GM18511 (cell line): ENCODE measurements around the gene RO60.

Experiments
- ATAC-seq: cut with Tn5 transposase; IDR thresholded peaks from one replicate; pipeline ENCODE4 v1.9.1; 2021; ENCODE audit warnings: mild to moderate bottlenecking, moderate library complexity; ENCODE audit not compliant: unreplicated experiment

Gene RO60

GRCh38 chr1:193060406-193060805, 994 bp downstream of the RO60 start:
- ATAC-seq, result no peak

DNA sequence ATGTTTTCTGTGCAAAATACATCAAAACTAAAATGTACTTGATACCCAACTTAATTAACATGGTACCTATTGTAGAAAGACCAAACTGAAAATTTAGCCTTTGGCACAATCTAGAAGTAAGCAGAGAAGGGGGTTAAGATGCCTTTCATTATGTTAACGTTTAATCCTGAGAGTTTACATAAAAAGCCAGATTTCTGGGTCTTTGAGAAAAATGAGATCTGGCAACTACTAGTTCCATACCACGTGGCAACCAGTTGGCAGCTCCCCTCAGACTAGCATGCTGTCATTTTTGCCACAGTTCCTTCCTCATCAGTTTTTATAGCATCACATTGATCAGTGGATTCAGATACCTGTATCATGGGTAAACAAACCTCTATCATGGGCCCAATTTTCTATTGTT, 1.5 kb downstream of the RO60 start:
- ATAC-seq, result no peak

- no peak for ATAC-seq
Measured at GRCh38 chr1:193062698-193063463, 3.5 kb downstream of the RO60 start.

DNA sequence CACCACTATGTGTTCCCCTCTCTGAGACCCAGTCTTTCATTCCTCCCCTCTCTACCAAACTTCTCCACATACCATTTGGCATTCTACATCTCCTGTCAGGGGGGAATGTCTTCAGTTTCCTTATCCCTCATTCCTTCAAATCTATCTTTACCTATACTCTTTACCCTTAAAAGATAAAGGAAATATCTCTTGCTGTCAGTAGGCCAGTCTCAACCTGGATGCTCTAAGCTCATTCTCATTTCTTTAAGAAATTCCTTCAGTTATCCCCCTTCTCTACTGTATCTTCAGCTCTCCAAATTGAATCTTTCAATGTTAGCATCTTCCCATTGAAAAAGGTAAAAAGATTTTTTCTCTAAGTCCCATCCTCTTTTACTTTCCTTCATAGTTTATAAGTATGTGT, 6.5 kb downstream of the RO60 start:
- no peak for ATAC-seq

GRCh38 chr1:193066606-193067005, 7.2 kb downstream of the RO60 start:
- ATAC-seq, result no peak

DNA sequence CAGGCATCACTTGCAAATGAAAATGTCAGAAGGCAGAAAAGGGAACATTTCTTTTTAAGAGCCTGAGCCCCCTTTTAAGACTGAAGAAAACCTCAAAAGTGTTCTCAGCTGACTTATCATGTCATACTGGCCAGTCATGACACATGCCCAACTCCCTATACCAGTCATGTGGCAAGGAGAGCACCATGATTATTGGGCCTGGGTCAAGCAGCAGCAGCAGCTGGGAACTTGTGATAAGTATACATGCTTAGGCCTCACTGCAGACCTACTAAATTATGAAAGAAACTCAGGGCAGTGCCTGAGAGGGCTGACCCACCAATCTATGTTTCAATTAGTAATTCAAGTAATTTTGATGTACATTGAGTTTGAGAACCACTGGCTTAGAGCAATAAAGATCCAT, 8.6 kb downstream of the RO60 start:
- ATAC-seq, result no peak

DNA sequence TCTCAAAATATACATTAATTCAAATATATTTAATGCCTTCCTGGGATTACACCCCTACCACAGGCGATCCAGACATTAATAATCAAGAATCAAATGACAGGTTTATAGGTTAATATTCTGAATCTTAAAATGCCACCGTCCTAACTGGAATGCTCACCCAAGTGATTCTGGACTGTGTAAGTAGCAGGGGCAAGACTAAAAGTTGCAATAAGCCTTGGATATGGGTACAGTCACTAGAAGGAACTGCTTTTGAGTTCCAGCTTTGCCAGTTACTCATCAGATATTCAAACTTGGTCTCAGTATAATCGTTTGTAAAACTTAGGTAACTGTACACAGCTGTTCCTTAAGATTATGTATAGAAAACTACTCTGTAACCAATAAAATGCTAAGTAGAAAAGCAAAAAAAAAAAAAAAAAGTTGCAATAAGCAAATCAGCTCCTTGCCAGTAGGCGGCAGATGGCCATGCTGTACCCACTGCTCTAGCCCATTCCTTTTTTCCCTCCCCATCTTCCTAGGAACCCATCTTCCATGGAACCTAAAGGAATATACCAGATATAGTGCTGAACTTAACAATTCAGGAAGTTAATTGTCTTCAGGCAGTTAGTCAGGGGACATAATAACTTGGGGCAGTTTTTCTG, 10.5 kb downstream of the RO60 start:
- peak; percentile 38 for ATAC-seq

GRCh38 chr1:193070386-193070753, 11.0 kb downstream of the RO60 start:
- ATAC-seq, result peak; percentile 68

DNA sequence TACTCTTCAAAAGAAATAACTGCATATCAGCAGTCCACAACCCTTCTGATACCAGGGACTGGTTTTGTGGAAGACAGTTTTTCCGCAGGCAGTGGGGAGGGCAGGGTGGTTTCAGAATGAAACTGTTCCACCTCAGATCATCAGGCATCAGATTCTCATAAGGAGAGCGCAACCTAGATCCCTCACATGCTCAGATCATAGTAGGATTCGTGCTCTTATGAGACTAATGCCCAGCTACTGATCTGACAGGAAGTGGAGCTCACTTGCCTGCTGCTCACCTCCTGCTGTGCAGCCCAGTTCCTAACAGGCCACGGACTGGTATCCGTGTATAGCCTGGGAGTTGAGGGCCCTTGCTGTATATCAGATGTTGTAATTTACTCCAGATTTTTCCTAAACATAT, 11.5 kb downstream of the RO60 start:
- ATAC-seq, result peak; percentile 70

DNA sequence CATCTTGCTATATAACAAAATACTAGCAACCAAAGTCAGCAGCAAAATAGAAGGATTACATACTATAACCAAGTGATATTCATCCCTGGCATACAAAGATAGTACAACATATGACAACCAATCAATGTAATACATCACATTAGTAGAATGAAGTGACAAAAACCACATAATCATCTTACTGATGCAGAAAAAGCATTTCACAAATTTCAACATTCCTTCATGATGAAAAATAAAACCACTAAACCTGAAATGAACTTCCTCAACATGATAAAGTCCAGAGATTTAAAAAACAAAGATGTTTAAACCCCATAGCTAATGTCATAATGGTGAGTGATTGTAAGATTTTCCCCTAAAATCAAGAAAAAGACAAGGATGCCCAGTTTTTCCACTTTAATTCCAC, 18.6 kb downstream of the RO60 start:
- no peak for ATAC-seq

DNA sequence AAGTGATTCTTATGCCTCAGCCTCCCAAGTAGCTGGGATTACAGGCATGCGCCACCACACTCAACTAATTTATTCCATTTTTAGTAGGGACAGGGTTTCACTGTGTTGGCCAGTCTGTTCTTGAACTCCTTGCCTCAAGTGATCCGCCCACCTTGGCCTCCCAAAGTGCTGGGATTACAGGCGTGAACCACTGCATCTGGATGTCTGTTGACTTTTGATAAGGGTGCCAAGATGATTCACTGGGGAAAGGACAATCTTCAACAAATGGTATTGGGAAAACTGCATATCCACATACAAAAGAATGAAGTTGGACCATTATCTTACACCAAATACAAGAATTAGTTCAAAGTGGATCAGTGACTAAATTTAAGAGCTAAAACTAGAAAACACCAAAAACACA, 19.8 kb downstream of the RO60 start:
- no peak for ATAC-seq

DNA sequence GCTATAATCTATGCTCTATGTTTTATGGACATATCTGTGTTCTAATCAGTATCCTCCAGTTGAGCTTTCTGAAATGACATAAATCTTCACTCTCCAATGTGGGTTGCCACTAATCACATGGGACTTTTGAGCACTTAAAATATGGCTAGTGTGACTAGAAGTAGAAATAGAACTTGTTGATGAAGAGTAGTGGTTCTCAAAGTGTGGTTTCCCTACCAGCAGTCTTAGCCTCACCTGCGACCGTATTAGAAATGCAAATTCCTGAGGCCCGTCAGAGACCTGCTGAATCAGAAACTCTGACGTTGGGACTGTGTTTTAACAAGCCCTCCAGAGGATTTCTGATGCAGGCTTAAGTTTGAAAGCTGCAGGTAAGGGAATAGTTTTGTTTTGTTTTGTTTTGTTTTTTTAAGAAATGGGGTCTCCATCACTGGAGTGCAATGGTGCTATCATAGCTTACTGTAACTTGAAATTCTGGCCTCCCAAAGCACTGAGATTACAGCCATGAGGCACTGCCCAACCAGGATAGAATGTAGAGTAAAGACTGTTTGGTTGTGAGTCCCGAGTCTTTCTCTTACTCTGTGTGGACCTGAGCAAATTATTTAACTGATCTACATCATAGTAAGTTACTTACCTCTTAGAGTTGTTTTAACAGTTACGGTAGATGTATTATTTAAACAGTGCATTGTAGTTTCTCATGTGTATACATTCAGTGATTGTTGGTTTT, 24.1 kb downstream of the RO60 start:
- peak; percentile 95 for ATAC-seq

GRCh38 chr1:193085263-193085662, 25.9 kb downstream of the RO60 start:
- no peak for ATAC-seq

DNA sequence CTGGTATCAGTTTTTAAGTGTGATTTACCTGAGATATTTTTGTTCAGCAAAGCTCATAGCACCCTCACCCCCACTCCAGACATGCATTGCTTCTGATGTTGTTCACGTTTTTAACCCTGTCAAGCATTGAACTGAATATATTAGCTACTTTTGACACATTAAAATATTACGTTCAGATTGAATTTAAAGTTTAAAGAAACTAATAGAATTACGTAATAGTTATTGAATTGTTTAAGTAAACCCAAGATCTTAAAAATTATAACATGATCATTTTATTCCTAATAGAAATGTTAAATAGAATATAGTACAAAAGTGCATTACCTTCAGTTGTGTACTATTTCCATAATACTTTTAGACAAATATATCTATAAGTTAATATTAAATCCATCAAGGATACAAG, 26.9 kb downstream of the RO60 start:
- no peak for ATAC-seq

DNA sequence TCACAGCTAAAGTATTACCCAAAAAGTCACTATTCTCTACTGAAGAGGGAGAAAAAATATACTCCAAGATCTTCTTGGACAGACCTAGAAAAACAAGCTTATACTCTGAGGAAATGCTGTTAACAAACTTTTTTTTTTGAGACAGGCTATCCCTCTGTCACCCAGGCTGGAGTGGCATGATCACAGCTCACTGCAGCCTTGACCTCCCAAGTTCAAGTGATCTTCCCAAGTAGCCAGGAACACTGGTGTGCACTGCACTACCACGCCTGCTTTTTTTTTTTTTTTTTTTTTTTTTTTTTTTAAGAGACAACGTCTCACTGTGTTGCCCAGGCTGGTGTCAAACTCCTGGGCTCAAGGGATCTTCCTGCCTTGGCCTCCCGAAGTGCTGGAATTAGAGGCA, 28.5 kb downstream of the RO60 start:
- no peak for ATAC-seq

DNA sequence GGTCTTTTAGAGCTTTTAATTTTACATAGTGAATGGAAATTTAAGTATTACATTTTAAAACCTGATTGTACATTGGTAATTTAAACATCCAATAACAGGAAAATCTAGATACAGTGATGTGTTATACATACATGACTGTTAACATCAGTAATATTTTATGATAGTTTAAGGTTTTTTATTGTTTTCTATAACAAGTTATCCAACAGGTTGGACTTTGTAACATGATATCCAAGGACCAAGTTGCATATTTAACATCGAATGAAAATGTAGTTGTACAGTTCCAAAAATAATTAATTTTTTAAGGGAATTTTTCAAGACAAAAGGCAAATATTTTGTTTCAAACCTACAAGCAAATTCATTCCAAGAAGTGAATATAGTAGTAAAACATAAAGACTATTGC, 31.5 kb downstream of the RO60 start:
- no peak for ATAC-seq

DNA sequence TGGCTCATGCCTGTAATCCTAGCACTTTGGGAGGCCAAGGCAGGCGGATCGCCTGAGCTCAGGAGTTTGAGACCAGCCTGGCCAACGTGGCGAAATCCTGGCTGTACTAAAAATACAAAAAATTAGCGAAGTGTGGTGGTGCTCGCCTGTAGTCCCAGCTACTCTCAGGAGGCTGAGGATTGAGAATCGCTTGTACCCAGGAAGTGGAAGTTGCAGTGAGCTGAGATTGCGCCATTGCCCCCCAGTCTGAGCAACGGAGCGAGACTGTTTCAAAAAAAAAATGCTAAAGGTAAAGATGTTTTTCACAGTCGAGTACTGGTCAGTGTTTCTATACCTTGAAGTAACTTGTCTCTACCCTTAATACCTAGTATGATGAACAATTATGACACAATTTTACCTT, 34.7 kb downstream of the RO60 start:
- no peak for ATAC-seq

DNA sequence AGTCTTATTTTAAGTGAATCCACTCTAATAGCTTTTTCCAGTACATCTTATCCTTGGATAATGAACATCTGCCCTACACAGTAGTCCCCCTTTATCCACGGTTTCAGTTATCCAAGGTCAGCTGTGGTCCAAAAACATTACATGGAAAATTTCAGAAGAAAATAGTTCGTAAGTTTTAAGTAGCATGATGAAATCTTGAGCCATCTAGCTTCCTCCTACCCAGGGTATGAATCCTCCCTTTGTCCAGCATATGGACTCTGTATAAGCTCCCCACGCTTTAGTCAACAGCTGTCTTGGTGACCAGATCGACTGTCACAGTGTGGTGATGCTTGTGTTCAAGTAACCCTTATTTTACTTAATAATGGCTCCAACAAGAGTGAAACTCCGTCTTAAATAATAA, 43.2 kb downstream of the RO60 start:
- ATAC-seq, result no peak

DNA sequence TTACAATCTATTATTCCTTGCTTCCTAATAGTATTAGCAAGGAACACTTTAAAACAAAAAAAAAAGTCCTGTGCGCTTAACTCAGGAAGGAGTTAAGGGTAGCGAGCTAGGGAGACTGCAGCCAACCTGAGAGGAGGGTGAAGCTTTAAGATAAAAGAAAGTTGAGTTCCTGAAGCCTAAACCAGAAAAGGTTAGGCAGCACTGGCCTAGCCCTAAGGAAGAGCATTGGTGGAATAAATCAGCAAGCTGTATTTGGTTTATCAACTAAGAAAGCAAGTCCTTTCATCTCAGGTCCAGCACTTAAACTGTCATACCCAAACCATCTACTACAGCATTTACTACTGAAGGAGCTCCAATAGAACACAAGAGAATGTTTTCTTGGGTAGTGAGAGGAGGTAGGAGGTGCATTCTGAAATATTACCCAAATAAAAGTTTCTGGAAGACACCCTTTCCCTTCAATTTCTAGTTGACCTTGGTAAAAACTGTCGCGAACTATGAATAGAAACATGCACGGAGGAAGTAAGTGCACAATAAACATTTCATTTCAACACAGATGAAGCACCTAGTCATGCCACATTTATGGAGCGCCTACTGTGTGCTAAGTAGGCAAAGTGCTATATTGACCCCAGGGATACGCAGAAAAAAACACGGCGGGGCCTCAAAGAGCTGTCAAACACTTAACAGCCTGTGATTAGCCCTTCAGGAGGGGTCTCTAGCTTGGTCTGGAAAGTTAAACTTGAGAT, 44.5 kb downstream of the RO60 start:
- ATAC-seq, result peak; percentile 0

- ATAC-seq, result peak; percentile 47
Measured at GRCh38 chr1:193104502-193104906, 45.1 kb downstream of the RO60 start.
